Gastrocnemius medialis (tissue), 4 donors: ENCODE results near the gene STRA6.

ENCODE experiments used
- CTCF ChIP-seq, 5 experiments: fragments of 450-650 bp in 3 of 5; fragments of 200-600 bp in 2 of 5; sonication (generic) in 2 of 5; IDR thresholded peaks in 4 of 5; conservative IDR thresholded peaks in 1 of 5; 1 replicate in 4 of 5; 2 replicates in 1 of 5; pipeline ENCODE4 v1.5.1; 2016 to 2019; ENCODE audit warnings: antibody characterized with exemption in 5 of 5, mild to moderate bottlenecking in 3 of 5, moderate library complexity in 3 of 5
- POLR2A ChIP-seq, 2 donors: fragments of 450-650 bp; IDR thresholded peaks; one replicate each; pipeline ENCODE4 v1.6.1; 2017; ENCODE audit warnings: antibody characterized with exemption in 2 of 2, mild to moderate bottlenecking in 2 of 2, moderate library complexity in 2 of 2

GRCh38 chr15:74130155-74130848, 72.3 kb downstream of the STRA6 start, which contains the start of gene ISLR2:
- TF ChIP-seq POLR2A (IDR thresholded peaks at IDR 0.05) (no peak), CTCF (IDR thresholded peaks at IDR 0.05 in 4 of 5, conservative IDR thresholded peaks at IDR 0.05 in 1 of 5) (no peak)
